GM12865 (cell line): ENCODE measurements around the gene NETO2.
"Not testable (repeated sequence)": the region's sequence is repeated elsewhere in the genome, so short reads cannot be mapped to it uniquely, and the experiment has no call there.

Source experiments
- DNase-seq: peaks from one replicate; pipeline ENCODE4 v3.0.0; 2010; ENCODE audit warnings: low read depth
- H3K4me3 ChIP-seq: 2 replicates; pipeline ENCODE4 v1.5.1; 2011; ENCODE audit warnings: mild to moderate bottlenecking, low read depth, low read length, control low read depth
- TF ChIP-seq, protein P1 (sequence below): IDR thresholded peaks from 2 replicates; pipeline ENCODE4 v1.5.1; 2011; ENCODE audit warnings: low read length, control low read depth, low read depth, inconsistent platforms; ENCODE audit not compliant: insufficient read depth; ENCODE audit errors: missing control alignments

The NETO2 gene

DNA sequence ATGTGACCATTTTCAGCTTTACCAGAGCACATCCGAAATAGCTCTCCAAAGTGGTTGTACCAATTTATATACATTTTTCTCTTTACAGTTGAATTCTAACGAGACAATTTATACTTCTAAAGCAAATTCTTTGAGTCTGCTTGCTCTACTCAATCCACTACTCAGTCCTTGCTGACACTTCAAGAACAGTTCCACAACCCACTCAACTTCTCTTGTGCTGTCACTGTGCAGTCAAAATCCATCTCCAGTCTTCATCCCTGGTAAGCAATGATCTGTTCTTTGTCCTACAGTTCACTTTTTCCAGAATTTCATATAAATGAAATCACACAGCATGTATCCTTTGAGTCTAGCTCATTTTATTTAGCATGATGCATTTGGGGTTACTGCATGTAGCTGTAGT, 30.6 kb downstream of the NETO2 start:
- no peak for DNase-seq
- no peak overlapping the region for H3K4me3 ChIP-seq
- TF ChIP-seq, protein P1, sequence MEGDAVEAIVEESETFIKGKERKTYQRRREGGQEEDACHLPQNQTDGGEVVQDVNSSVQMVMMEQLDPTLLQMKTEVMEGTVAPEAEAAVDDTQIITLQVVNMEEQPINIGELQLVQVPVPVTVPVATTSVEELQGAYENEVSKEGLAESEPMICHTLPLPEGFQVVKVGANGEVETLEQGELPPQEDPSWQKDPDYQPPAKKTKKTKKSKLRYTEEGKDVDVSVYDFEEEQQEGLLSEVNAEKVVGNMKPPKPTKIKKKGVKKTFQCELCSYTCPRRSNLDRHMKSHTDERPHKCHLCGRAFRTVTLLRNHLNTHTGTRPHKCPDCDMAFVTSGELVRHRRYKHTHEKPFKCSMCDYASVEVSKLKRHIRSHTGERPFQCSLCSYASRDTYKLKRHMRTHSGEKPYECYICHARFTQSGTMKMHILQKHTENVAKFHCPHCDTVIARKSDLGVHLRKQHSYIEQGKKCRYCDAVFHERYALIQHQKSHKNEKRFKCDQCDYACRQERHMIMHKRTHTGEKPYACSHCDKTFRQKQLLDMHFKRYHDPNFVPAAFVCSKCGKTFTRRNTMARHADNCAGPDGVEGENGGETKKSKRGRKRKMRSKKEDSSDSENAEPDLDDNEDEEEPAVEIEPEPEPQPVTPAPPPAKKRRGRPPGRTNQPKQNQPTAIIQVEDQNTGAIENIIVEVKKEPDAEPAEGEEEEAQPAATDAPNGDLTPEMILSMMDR = no peak

DNA sequence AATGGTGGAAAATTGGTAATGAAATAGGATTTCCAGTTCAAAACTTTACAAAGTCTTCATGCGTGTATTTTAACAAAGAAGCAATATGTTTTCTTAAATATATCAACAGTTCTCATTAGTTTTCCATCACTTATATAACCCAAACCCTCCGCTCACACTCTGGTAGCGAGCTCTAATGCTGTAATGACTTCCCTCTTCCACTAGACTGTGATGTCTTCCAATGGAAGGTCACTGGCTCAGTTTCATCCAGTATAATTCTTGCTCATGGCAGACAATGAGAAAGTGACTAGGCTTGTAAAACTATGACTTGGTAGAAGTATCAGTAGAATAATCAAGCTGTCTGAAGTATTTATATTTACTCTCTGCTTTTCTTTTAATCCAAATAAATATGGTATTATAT, 32.8 kb downstream of the NETO2 start:
- H3K4me3 ChIP-seq = no peak overlapping the region
- TF ChIP-seq, protein P1 = no peak
- DNase-seq = no peak

DNA sequence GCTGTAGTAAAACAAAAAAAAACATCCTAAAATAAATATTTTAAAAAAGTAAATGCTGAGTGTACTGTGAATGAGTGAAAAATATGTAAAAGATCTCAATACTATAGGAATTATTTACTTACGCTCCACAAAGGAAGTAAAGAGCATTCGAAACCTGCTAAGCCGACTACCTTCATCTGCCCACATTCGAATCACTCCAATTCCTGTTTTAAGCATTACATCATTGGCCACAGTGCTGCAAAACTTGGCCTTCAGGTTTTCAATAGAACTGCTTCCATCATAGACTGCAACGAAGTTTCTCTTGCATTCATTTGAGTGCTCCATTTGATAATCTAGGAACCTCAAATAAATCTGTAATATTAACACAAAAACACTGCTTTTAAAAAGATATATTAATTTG, 34.4 kb downstream of the NETO2 start:
- DNase-seq = no peak
- no peak overlapping the region for H3K4me3 ChIP-seq
- TF ChIP-seq, protein P1 = no peak

DNA sequence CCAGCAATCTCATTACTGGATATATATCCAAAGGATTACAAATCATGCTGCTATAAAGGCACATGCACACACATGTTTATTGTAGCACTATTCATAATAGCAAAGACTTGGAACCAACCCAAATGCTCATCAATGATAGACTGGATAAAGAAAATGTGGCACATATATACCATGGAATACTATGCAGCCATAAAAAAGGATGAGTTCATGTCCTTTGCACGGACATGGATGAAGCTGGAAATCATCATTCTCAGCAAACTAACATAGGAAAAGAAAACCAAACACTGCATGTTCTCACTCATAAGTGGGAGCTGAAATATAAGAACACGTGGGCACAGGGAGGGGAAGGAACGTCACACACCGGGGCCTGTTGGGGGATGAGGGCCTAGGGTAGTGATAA, 40.8 kb downstream of the NETO2 start:
- DNase-seq = not testable (repeated sequence)

DNA sequence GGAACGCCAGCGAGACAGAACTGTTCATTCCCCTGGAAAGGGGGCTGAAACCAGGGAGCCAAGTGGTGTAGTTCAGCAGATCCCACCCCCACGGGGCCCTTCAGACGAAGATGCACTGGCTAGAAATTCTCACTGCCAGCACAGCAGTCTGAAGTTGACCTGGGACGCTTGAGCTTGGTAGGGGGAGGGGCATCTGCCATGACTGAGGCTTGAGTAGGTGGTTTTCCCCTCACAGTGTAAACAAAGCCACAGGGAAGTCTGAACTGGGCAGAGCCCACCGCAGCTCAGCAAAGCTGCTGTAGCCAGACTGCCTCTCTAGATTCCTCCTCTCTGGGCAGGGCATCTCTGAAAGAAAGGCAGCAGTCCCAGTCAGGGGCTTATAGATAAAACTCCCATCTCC, 46.6 kb downstream of the NETO2 start:
- DNase-seq = not testable (repeated sequence)

More for the DNA sequence above, 40.8 kb downstream of the NETO2 start:
- H3K4me3 ChIP-seq = not testable (repeated sequence)

DNA sequence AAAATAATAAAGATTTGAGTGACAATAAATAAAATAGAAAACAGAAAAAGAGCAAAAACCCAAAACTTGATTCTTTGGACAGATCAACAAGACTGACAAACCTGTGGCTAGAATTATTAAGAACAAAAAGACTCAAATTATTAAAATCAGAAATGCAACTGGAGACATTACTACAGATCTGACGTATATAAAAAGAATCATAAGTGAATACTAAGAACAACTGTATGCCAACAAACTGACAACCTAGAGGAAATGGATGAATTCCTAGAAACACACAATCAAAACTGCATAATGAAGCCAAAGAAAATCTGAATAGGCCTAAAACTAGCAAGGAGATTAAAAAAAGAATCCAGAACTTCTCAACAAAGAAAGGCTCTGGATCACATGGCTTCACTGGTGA, 47.4 kb downstream of the NETO2 start:
- no peak for DNase-seq
- H3K4me3 ChIP-seq = no peak overlapping the region
- TF ChIP-seq, protein P1 = no peak

More for the DNA sequence above, 46.6 kb downstream of the NETO2 start:
- not testable (repeated sequence) for H3K4me3 ChIP-seq

DNA sequence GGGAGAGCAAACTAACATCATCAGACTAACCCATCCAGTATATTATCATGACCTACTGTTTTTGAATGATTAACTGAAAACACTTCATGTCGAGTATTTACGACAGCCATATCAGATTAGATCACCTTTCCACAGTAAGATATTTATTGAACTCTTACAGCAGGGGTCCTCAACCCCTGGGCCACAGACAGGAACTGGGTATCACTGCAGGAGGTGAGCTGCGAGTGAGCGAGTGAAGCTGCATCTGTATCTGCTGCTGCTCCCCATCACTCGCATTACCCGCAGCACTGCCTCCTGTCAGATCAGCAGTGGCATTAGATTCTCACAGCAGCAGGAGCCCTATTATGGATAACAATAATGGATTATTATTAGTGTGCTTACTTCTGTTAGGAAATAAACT, 59.5 kb downstream of the NETO2 start:
- no peak overlapping the region for H3K4me3 ChIP-seq
- TF ChIP-seq, protein P1 = no peak
- DNase-seq = no peak

DNA sequence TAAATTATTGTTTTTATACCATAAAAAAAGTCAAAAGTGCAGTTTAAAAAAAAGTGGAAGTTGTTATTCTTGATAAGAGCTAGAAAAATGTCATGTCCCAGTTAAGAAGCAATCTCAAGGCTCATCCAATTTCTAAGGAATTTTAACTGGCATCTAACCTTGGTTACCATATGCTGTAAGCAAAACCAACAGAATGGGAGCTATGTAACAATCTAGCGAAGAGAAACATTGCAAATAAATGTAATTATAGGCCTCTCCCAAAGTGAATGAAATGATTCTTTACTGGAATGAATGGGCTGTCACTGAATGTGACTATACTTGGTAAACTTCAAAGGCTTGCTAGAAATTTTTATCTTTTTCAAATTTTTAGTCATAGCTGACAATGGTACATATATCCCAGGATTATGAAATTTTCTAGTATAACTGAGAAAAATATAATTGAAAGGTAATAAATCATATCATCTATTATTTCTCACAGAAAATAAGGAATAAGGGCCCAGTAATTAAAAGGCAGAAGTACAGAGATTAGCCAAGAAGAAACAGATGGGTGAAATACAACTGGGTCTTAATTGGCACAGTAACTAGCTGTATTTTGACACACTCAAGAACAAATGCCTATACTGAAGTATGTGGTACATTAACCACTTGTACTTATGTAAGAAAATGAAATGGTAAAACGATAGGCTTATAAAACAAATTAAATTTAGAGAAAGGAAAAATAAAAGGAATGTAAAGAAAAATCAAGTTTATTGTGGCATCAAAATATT, 61.5 kb downstream of the NETO2 start:
- no peak overlapping the region for H3K4me3 ChIP-seq
- no peak for DNase-seq
- TF ChIP-seq, protein P1 = no peak
